HG03571 (cell line): ENCODE data around the gene SYNPO2.
A peak's percentile ranks its signal among the peaks of the same experiment; 100 is the strongest.

Source experiments
- ATAC-seq: cut with Tn5 transposase; IDR thresholded peaks from one replicate; pipeline ENCODE4 v1.9.1; 2021; ENCODE audit not compliant: unreplicated experiment

SYNPO2 gene

GRCh38 chr4:118923891-118924290 is 35.2 kb downstream of the SYNPO2 start:
- no peak for ATAC-seq

DNA sequence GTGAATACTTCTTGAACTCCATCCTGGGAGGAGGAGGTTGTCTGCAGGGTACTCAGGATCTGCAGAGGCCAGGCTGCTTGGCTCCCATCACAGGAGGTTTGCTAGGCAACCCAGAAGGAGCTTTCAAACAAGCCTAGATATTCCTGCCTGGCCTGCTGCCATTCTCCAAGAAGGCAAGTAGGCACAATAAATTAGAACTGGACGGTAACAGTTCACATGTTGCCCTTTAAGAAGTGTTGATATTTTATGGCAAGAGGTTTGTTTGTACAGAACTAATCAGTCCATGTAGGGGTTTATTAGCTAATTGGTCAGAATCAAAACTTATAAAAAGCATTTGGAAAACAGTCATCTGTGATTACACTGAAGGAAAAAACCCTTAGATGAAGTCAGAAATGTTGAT is 39.3 kb downstream of the SYNPO2 start:
- no peak for ATAC-seq

GRCh38 chr4:118930255-118930654 is 41.6 kb downstream of the SYNPO2 start:
- ATAC-seq, result no peak

DNA sequence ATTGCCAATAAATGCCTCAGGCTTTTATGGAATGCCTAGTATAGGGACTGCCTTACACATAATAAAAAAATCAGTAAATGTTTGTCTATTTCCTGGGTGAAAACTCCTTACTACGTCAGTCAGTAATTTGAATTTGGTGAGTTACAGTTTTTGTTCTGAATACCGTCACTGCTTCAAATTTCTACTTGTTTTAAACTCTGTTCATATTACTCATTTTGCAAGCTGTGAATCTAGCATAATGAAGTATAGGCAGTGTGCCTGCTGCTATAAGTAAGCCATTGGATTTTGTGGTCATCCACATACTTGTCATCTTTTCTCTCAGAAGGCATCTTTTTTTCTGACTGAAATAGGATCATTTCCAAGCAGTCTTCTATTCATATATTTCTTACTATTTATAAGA is 43.1 kb downstream of the SYNPO2 start:
- ATAC-seq, result no peak

- ATAC-seq, result no peak
Observed at GRCh38 chr4:118935819-118936218, 47.2 kb downstream of the SYNPO2 start.

GRCh38 chr4:118936406-118936805 is 47.8 kb downstream of the SYNPO2 start:
- ATAC-seq, result no peak

DNA sequence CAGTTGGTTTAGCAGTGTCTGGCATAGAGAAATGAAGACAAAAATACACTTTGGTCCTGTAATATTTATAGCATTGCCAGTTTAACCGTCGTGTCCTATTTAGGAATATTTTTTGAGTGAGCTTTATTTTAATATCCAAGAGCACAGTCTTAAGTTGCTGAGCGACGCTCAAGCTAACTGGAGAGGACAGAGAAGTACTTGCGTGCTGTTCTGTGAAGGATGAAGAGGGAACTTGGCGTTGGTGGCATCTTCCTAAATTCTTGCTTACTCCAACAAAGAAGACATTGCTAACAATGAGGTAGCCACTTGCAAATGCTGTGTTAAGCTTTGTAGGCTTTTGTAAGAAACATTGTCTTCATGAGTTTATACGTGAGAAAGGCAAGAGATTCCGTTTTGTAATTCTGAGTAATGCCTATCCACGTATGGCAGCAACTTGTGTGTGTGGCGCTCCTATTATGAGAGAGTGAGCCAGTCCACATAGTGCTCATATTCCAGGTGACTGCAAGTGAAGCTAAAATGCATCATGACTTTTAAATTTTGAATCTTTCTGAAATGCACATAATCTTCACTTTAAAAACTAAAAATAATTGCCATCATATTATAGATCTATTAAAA is 50.6 kb downstream of the SYNPO2 start:
- no peak for ATAC-seq

DNA sequence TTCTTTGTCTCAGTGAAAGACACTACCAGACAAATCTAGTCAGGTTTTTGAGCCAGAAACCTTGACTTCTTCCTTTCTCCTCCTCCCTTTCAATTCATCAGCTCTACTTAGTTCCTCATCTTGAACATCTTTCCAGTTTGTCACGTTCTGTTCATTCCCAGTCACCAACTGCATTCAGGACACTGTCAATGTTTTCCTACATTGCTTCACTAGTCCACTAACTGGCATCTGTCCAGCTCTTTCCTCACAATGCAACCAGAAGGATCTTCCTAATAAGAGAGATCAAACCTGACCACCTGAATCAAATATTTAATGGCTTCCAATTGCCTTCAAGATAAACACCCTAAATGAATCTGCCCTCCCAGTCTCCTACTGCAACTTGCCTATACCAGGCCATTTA is 52.5 kb downstream of the SYNPO2 start:
- ATAC-seq, result no peak

DNA sequence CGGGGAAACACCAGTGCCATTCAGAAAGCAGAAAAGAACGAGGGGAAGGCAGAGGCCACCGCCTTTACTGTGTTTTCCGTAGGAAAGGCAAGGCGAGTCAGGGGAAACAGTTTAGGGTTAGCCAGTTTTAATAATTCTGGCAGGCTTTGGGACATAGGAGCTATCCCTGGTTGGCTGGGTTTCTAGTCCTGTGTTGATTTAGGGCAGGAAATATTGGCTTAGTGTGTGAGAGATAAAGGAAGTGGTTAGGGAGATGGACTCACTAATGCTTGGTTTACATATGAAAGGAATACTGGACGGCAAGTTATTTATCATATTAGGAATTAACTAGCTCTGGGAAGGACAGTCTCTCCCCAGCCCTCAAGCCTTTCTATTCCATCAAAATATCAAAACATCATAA is 53.1 kb downstream of the SYNPO2 start:
- ATAC-seq, result no peak

DNA sequence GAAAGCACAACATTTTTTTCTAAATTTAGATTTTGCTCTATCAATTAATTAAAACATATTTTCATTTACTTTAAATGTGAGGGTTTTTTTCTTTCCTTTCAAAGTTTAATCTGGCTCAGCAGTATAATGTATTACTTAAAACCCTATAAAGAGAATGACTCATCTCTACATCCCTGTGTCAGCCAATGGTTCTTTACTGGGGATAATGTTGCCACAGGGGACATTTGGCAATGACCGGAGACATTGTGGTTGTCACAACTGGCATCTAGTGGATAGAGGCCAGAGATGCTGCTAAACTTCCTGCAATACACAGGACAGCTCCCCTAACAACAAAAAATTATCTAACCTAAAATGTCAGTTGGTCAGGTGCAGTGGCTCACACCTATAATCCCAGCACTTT is 53.8 kb downstream of the SYNPO2 start:
- no peak for ATAC-seq

DNA sequence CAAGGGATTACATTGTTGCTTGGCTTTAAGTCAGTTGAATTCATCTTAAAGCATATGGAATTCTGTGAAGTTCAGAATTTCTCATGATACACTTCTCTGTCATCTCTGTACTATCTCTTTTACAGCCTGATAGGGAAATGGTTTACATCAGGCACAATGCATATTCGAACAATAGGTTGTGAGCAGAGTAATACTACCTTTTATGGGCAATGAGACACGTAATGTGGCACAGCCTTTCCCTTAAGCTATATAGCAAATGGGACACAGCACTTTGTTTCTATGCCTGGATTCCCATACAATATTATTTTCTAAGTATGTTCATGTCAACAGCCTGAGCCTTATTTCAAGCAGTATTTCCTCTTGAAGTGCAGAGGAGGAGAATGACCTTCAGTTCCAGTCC is 58.4 kb downstream of the SYNPO2 start:
- no peak for ATAC-seq

GRCh38 chr4:118948545-118949144 is 60.0 kb downstream of the SYNPO2 start:
- ATAC-seq, result no peak

DNA sequence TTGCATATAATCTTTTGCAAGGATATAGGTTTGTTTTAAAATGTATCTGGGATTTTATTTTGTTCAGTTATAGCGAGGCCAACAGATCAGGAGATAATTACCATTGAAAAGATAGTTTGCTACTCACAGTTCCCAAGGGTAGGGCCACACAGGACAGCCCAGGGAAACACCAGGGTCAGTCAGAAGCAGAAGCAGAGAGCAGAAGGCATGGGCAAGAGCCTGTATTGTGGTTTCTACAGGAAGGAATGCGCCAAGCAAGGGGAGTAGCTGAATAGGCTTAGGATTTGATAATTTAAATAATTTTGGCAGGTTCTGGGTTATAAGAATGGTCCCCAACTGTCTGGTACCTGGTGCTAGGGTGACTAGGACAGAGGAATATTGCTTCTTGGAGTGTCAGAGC is 61.6 kb downstream of the SYNPO2 start:
- no peak for ATAC-seq

DNA sequence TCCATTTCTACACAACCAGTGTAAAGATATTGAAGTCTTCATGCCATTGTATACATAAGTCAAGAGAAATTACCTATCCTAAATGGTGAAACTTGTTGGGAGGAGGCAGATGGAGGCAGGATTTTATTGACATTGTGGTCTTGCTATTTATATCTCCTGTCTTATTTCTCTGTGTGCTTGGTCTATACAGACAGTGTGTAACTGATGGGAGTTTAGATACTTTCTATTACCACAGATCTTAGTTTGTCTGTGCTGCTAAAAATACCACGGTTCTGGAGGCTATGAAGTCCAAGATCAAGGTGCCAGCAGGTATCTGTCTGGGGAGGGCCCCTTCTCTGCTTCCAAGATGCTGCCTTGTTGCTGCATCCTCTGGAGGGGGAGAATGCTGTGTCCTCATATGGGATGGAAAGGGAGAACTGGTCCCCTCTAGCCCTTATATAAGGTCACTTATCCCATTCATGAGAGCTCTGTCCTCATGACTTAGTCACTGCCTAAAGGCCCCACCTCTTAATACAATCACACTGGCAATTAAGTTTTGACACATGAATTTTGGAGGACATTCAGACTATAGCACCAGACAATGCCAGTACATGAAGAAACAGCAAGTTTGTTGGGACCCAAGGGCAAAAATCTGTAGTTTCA is 62.4 kb downstream of the SYNPO2 start:
- no peak for ATAC-seq

- no peak for ATAC-seq
Observed at GRCh38 chr4:118953276-118953675, 64.6 kb downstream of the SYNPO2 start.

DNA sequence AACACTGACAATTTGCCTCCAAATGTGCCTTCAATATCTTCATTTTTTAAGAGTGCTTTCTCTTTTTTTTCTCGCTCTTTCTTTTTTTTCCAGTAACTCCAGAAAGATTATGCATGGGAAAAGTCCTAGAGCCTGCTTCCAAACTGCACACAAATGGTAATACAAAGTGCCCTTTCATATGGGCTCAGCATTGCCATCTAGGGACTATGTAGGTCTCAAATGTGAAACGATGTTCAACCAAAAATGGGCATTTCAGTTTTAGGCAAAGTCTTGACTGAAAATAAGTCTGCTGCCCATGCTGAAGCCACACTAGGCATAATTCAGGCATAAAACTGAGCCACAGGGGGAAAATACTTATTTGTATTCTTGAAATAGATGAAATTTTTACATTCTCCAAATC is 65.6 kb downstream of the SYNPO2 start:
- no peak for ATAC-seq

GRCh38 chr4:118955515-118955914 is 66.9 kb downstream of the SYNPO2 start:
- no peak for ATAC-seq

- no peak for ATAC-seq
Observed at GRCh38 chr4:118957722-118958445, 69.2 kb downstream of the SYNPO2 start.

DNA sequence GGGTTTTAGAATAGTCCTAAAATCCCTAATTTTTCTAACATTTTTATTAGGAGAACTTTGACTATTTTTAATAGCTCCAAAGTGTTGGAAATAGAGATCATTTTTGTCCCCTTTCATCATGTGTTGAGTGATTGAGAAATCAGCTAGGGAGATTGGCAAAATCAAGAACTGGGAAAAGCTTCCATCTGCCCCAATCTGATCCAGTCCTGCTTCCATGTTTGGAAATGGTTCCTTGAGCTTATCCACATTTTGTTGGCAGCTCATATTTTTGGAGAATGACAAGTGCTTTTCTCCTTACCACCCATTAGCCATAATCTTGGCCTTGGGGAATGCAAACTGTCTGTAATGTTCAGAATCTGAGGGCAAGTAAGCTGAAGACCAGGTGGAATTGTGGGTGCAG is 73.9 kb downstream of the SYNPO2 start:
- no peak for ATAC-seq

DNA sequence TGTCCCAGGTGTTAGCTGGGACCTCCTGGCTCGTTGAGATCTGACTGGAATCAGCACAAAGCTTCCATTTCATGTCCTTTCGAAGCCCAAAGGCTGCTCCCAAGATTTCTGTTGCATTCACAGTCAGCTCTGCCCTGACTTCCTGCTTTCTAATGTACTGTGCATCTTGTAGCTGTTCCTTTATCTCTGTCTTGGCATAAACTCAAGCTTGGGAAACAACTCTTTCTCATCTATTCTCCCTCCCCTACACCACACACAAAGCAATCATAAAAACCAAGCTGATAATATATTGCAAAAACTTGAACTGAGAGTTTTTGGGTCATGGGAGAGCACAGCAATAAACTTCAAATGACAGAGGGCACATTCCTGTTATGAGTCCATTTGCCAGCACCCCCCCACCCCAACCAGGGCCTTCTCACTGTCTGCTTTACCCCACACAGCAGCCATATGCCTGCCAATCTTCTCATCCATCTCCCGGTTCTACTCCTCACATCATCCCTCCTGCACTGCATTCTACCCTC is 76.3 kb downstream of the SYNPO2 start:
- no peak for ATAC-seq

DNA sequence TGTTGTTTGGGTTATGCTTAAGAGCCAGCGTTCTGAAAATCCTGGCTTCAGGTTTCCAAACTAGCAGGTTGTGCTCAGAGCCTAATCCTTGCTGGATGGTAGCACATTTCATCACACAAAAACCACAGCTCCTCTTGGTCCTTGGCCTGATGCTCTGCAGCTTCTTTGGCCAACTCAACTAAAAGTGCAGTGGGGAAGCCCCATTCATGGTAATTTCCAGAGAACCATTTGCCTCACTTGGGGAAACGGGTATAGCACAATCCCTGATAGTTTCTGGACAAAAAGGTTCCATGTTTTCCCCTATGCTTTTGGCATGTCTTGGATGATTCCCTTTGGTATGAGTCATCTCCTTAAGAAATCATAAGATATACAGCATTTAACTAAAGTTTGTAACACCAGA is 78.7 kb downstream of the SYNPO2 start:
- no peak for ATAC-seq

DNA sequence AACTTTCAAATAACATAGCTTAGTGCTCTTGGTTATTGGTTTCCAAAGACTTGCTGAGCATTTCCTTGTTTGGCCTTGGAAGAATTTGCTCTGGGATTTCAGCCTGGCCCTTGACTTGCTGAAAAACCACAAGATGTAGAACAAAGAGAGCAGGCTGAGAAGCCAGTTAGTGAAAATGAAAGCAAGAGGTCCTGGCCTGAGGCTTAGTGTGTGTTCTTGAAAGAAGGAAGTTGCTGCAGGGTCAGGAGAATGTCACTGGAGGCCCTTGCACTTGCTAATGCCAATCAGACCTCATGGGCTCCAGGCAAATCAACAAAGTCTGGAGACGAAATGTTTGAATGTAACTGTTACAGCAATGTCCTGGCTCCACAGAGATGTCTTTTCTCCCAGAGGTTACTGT is 79.4 kb downstream of the SYNPO2 start:
- peak; percentile 99 for ATAC-seq
